Muscle layer of duodenum (tissue), 2 donors: Measurements from ENCODE around the gene TLCD3B.

Experiments
- H3K27ac ChIP-seq: one replicate; pipeline ENCODE4 v1.7.0; 2013; ENCODE audit warnings: mild to moderate bottlenecking, low read length
- H3K27me3 ChIP-seq: one replicate; pipeline ENCODE4 v1.7.0; 2013; ENCODE audit warnings: low read depth, mild to moderate bottlenecking, control low read depth, low read length
- H3K36me3 ChIP-seq, 2 donors: one replicate each; pipeline ENCODE4 v1.7.0; 2013; ENCODE audit warnings: low read length in 2 of 2, control low read depth in 1 of 2, mild to moderate bottlenecking in 1 of 2; ENCODE audit not compliant: insufficient read depth in 2 of 2, control insufficient read depth in 1 of 2
- H3K4me1 ChIP-seq, 2 donors: one replicate each; pipeline ENCODE4 v1.7.0; 2013; ENCODE audit warnings: low read length in 2 of 2, mild to moderate bottlenecking in 2 of 2, control low read depth in 1 of 2, moderate library complexity in 1 of 2; ENCODE audit not compliant: insufficient read depth in 2 of 2, control insufficient read depth in 1 of 2
- H3K4me3 ChIP-seq, 2 donors: one replicate each; pipeline ENCODE4 v1.7.0; 2013; ENCODE audit warnings: low read length in 2 of 2, low read depth in 1 of 2, mild to moderate bottlenecking in 1 of 2
- H3K9me3 ChIP-seq, 2 donors: one replicate each; pipeline ENCODE4 v1.7.0; 2013; ENCODE audit warnings: low read length in 2 of 2, control low read depth in 1 of 2, mild to moderate bottlenecking in 1 of 2; ENCODE audit not compliant: control insufficient read depth in 1 of 2
- donor health status: healthy.

TLCD3B gene

DNA sequence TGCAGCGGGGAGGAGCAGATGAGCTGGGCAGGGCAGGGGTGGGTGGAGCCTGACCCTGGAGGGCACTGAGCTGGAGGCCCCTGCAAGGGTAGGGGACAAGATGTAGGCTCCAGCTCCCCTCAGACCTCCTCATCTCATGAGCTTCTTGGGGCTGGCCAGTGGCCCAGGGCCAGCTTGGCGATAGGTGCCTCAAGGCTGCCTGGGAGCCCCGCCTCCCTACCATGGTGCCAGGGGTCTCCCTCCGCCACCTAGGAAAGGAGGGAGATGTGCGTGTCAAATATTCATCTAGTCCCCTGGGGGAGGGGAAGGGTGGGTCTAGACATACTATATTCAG, 39.5 kb downstream of the TLCD3B start:
- Histone ChIP-seq H3K27me3 (no peaks in the 10 kb centered on the region), H3K4me3 (no peak overlapping the region), H3K27ac (no peak overlapping the region), H3K9me3 (no peaks in the 10 kb centered on the region), H3K36me3 (peaks cover 30 to 74% of the 10 kb centered on the region in 2 donors), H3K4me1 (peaks cover 14 to 15% of the 10 kb centered on the region in 2 donors)

DNA sequence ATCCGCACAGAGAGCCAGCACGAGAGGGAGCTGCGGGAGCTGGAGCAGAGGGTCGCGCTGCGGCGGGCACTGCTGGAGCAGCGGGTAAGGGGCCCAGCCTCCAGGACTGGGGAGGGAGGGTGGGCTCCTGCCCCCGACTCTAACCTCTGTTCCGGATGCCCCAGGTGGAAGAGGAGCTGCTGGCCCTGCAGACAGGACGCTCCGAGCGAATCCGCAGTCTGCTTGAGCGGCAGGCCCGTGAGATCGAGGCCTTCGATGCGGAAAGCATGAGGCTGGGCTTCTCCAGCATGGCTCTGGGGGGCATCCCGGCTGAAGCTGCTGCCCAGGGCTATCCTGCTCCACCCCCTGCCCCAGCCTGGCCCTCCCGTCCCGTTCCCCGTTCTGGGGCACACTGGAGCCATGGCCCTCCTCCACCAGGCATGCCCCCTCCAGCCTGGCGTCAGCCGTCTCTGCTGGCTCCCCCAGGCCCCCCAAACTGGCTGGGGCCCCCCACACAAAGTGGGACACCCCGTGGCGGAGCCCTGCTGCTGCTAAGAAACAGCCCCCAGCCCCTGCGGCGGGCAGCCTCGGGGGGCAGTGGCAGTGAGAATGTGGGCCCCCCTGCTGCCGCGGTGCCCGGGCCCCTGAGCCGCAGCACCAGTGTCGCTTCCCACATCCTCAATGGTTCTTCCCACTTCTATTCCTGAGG, 40.0 kb downstream of the TLCD3B start:
- H3K27me3 ChIP-seq: no peaks in the 10 kb centered on the region
- peaks cover 35 to 79% of the 10 kb centered on the region in 2 donors for H3K36me3 ChIP-seq
- no peak overlapping the region for H3K27ac ChIP-seq
- no peak overlapping the region for H3K4me3 ChIP-seq
- H3K4me1 ChIP-seq: peaks cover 13% of the 10 kb centered on the region in 2 donors
- H3K9me3 ChIP-seq: no peaks in the 10 kb centered on the region

DNA sequence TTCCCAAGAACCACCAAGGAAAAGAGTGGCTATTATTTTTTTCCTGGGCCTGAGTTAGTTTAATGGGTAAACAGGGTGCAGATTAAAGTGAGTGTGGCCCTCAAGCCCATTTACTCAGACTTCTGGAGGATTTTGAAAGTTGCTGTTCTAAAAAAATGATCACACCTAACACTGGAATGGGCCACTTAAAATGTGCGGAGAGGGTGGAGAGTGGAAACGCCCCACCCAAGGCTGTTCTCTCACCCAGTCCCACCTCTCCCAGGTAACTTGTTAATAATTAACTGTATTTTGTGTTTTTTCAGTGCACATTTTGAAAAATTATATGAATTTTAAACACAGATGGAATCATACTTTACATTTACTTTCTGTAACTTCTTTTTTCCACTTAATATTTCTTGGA, 41.0 kb downstream of the TLCD3B start:
- H3K9me3 ChIP-seq: no peaks in the 10 kb centered on the region
- H3K27ac ChIP-seq: no peak overlapping the region
- peaks cover 13% of the 10 kb centered on the region in 2 donors for H3K4me1 ChIP-seq
- H3K36me3 ChIP-seq: peaks cover 45 to 85% of the 10 kb centered on the region in 2 donors
- no peaks in the 10 kb centered on the region for H3K27me3 ChIP-seq
- no peak overlapping the region for H3K4me3 ChIP-seq

DNA sequence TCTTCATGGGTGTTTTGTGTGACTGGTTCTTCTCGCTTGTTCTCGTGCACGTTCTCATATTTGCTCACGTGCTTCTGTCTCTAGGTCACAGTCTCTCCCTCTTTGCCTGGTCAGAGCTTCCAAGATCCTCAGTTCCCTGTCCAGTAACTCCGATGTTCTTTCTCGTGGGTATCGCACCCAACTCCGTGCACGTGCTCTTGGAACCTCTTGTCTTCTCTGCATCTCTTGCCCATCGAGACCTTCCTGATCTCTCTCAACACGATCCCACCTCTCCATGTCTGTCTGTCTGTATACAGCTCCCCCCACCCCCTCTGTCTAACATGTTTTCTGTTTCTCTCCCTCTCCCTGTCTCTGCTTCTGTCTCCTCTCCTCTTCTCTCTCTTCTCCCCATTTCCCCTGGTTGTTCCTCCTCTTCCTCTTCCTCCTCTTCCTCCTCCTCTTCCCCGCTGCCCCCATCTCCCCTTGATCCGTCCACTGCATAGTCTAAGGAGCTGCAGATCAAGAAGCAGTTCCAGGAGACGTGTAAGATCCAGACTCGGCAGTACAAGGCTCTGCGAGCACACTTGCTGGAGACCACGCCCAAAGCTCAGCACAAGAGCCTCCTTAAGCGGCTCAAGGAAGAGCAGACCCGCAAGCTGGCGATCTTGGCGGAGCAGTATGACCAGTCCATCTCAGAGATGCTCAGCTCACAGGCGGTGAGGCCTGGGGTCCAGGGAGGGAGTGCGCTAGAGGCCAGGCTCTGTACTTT, 41.8 kb downstream of the TLCD3B start:
- H3K27ac ChIP-seq: no peak overlapping the region
- no peak overlapping the region for H3K4me3 ChIP-seq
- no peaks in the 10 kb centered on the region for H3K27me3 ChIP-seq
- peaks cover 6% of the 10 kb centered on the region in 2 donors for H3K4me1 ChIP-seq
- no peaks in the 10 kb centered on the region for H3K9me3 ChIP-seq
- peaks cover 52 to 93% of the 10 kb centered on the region in 2 donors for H3K36me3 ChIP-seq

DNA sequence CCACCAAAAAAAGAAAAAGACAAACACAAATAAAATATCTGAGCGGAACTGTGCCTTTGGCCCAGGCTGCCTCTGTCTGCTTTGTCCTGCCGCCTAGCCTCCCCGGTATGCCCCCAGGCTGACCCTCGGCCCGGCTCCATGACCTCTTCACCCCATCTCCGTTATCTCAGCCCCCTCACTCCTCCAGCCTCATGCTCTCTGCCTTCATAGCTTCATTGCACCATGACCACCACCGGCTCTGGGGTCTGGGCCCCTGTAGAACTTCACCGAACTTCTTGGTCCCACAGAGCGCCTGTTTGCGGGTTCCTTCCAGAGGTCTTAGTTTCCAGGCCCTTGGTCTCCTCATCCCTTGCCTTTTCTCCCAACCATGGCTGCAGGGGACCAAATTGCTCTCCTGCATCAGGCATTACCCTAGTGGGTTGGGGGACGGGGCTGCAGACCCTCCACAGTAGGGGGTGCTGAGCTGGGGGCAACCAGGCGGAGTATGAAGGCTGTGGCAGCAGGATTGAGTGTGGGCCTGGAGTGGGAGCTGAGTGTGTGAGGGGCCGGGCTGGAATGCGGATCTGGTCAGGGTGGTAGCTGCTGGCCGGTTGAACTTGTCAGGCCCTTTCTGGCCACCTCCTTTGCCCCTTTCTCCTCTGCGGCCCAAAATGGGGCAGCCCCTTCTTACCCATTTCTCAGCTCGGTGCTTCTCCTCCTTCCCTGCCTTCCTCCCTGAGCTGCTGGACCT, 42.6 kb downstream of the TLCD3B start:
- Histone ChIP-seq H3K4me1 (no peaks in the 10 kb centered on the region), H3K27ac (no peak overlapping the region), H3K27me3 (no peaks in the 10 kb centered on the region), H3K9me3 (no peaks in the 10 kb centered on the region), H3K4me3 (no peak overlapping the region), H3K36me3 (peaks cover 60 to 94% of the 10 kb centered on the region in 2 donors)

DNA sequence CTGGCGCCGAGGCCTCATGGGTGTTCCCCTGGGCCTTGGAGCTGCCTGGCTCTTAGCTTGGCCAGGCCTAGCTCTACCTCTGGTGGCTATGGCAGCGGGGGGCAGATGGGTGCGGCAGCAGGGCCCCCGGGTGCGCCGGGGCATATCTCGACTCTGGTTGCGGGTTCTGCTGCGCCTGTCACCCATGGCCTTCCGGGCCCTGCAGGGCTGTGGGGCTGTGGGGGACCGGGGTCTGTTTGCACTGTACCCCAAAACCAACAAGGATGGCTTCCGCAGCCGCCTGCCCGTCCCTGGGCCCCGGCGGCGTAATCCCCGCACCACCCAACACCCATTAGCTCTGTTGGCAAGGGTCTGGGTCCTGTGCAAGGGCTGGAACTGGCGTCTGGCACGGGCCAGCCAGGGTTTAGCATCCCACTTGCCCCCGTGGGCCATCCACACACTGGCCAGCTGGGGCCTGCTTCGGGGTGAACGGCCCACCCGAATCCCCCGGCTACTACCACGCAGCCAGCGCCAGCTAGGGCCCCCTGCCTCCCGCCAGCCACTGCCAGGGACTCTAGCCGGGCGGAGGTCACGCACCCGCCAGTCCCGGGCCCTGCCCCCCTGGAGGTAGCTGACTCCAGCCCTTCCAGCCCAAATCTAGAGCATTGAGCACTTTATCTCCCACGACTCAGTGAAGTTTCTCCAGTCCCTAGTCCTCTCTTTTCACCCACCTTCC, 43.5 kb downstream of the TLCD3B start:
- Histone ChIP-seq H3K36me3 (peaks cover 60 to 94% of the 10 kb centered on the region in 2 donors), H3K4me1 (no peaks in the 10 kb centered on the region), H3K4me3 (no peak overlapping the region), H3K27ac (no peak overlapping the region), H3K9me3 (no peaks in the 10 kb centered on the region), H3K27me3 (no peaks in the 10 kb centered on the region)

DNA sequence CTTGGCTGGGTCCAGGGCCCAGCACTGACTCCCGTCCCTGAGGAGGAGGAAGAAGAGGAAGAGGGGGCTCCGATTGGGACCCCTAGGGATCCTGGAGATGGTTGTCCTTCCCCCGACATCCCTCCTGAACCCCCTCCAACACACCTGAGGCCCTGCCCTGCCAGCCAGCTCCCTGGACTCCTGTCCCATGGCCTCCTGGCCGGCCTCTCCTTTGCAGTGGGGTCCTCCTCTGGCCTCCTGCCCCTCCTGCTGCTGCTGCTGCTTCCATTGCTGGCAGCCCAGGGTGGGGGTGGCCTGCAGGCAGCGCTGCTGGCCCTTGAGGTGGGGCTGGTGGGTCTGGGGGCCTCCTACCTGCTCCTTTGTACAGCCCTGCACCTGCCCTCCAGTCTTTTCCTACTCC, 44.1 kb downstream of the TLCD3B start:
- Histone ChIP-seq H3K36me3 (peaks cover 61 to 98% of the 10 kb centered on the region in 2 donors), H3K4me1 (no peaks in the 10 kb centered on the region), H3K4me3 (no peak overlapping the region)

DNA sequence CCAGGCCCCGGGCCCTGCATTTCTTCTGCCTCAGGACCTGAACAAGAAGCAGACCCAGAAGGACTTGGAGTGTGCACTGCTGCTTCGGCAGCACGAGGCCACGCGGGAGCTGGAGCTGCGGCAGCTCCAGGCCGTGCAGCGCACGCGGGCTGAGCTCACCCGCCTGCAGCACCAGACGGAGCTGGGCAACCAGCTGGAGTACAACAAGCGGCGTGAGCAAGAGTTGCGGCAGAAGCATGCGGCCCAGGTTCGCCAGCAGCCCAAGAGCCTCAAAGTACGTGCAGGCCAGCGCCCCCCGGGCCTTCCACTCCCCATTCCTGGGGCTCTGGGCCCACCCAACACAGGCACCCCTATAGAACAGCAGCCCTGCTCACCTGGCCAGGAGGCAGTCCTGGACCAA, 44.8 kb downstream of the TLCD3B start:
- no peaks in the 10 kb centered on the region for H3K9me3 ChIP-seq
- no peaks in the 10 kb centered on the region for H3K27me3 ChIP-seq
- H3K27ac ChIP-seq: no peak overlapping the region
- no peaks in the 10 kb centered on the region for H3K4me1 ChIP-seq
- H3K4me3 ChIP-seq: no peak overlapping the region
- peaks cover 68 to 100% of the 10 kb centered on the region in 2 donors for H3K36me3 ChIP-seq

More for the DNA sequence above, 44.1 kb downstream of the TLCD3B start:
- Histone ChIP-seq H3K9me3 (no peaks in the 10 kb centered on the region), H3K27me3 (no peaks in the 10 kb centered on the region), H3K27ac (no peak overlapping the region)

DNA sequence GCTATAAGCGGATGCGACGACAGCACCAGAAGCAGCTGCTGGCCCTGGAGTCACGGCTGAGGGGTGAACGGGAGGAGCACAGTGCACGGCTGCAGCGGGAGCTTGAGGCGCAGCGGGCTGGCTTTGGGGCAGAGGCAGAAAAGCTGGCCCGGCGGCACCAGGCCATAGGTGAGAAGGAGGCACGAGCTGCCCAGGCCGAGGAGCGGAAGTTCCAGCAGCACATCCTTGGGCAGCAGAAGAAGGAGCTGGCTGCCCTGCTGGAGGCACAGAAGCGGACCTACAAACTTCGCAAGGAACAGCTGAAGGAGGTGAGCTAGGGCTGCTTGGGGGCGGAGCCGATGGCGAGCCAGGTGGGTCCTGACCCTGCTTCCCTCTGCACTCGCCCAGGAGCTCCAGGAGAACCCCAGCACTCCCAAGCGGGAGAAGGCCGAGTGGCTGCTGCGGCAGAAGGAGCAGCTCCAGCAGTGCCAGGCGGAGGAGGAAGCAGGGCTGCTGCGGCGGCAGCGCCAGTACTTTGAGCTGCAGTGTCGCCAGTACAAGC, 45.7 kb downstream of the TLCD3B start:
- Histone ChIP-seq H3K9me3 (no peaks in the 10 kb centered on the region), H3K4me1 (no peaks in the 10 kb centered on the region), H3K4me3 (no peak overlapping the region), H3K27me3 (no peaks in the 10 kb centered on the region), H3K36me3 (peaks cover 76 to 98% of the 10 kb centered on the region in 2 donors), H3K27ac (no peak overlapping the region)

DNA sequence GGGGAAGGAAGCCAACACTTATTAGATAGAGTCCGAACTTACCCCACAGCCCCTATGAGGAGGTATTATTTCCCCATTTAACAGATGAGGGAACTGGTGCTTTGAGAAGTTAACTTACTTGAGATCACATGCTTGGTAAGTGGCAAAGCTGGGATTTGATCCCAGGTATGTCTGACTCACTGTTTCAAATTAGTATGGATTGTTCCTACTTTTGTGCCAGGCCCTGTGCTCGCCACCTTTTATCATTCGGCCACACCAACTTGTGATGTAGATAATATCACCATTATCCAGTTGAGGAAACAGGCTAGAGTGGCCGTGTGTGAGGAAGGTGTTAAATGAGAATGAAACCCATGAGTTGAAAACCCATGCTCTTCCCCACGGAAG, 46.3 kb downstream of the TLCD3B start:
- no peak overlapping the region for H3K4me3 ChIP-seq
- H3K36me3 ChIP-seq: peaks cover 79 to 98% of the 10 kb centered on the region in 2 donors
- no peaks in the 10 kb centered on the region for H3K27me3 ChIP-seq
- no peak overlapping the region for H3K27ac ChIP-seq
- no peaks in the 10 kb centered on the region for H3K4me1 ChIP-seq
- H3K9me3 ChIP-seq: no peaks in the 10 kb centered on the region
